Measurements from ENCODE around the gene DUSP15. TPM values are rescaled to one million over a fixed set of nuclear protein-coding genes. Genes with fewer than 3 reads are reported as not detected.
"Not testable (repeated sequence)": the region's sequence is repeated elsewhere in the genome, so short reads cannot be mapped to it uniquely, and the experiment has no call there.

DUSP15 gene
- polyA plus RNA-seq, 3 donors: 15.3 to 18.8 (median 16.4) TPM

GRCh38 chr20:31842471-31843157 is 27.7 kb downstream of the DUSP15 start:
- DNase-seq (ENCODE audit: low read depth in 3 of 3, low spot score in 2 of 3): peak in 2 of 3 donors; percentile 62 to 69

GRCh38 chr20:31841928-31842327 is 28.4 kb downstream of the DUSP15 start:
- no peak for DNase-seq (ENCODE audit: low read depth in 3 of 3, low spot score in 2 of 3)

GRCh38 chr20:31840906-31841816 is 29.2 kb downstream of the DUSP15 start:
- no peak for DNase-seq (ENCODE audit: low read depth in 3 of 3, low spot score in 2 of 3)

- no peak for DNase-seq (ENCODE audit: low read depth in 3 of 3, low spot score in 2 of 3)
These were observed 30.4 kb downstream of the DUSP15 start for GRCh38 chr20:31839782-31840487.

- no peak for DNase-seq (ENCODE audit: low read depth in 3 of 3, low spot score in 2 of 3)
These were observed 31.6 kb downstream of the DUSP15 start for GRCh38 chr20:31838646-31839292.

- DNase-seq (ENCODE audit: low read depth in 3 of 3, low spot score in 2 of 3): no peak
These were observed 32.4 kb downstream of the DUSP15 start for GRCh38 chr20:31837896-31838397.

GRCh38 chr20:31836853-31837608 is 33.3 kb downstream of the DUSP15 start:
- DNase-seq (ENCODE audit: low read depth in 3 of 3, low spot score in 2 of 3): no peak

GRCh38 chr20:31835977-31836852 is 34.1 kb downstream of the DUSP15 start:
- DNase-seq (ENCODE audit: low read depth in 3 of 3, low spot score in 2 of 3): no peak

GRCh38 chr20:31835554-31835953 is 34.8 kb downstream of the DUSP15 start:
- DNase-seq (ENCODE audit: low read depth in 3 of 3, low spot score in 2 of 3): no peak

- DNase-seq (ENCODE audit: low read depth in 3 of 3, low spot score in 2 of 3): no peak
These were observed 36.3 kb downstream of the DUSP15 start for GRCh38 chr20:31833931-31834521.

GRCh38 chr20:31833130-31833930 is 37.0 kb downstream of the DUSP15 start:
- peak in 1 of 3 donors; percentile 46 for DNase-seq (ENCODE audit: low read depth in 3 of 3, low spot score in 2 of 3)

GRCh38 chr20:31831771-31832306 is 38.5 kb downstream of the DUSP15 start:
- DNase-seq (ENCODE audit: low read depth in 3 of 3, low spot score in 2 of 3): no peak

GRCh38 chr20:31831211-31831610 is 39.1 kb downstream of the DUSP15 start:
- DNase-seq (ENCODE audit: low read depth in 3 of 3, low spot score in 2 of 3): no peak

- no peak for DNase-seq (ENCODE audit: low read depth in 3 of 3, low spot score in 2 of 3)
These were observed 39.8 kb downstream of the DUSP15 start for GRCh38 chr20:31830406-31830981.

GRCh38 chr20:31829731-31830130 is 40.6 kb downstream of the DUSP15 start:
- no peak for DNase-seq (ENCODE audit: low read depth in 3 of 3, low spot score in 2 of 3)

- not testable (repeated sequence) for DNase-seq (ENCODE audit: low read depth in 3 of 3, low spot score in 2 of 3)
These were observed 42.3 kb downstream of the DUSP15 start for GRCh38 chr20:31828016-31828415.

- DNase-seq (ENCODE audit: low read depth in 3 of 3, low spot score in 2 of 3): no peak
These were observed 43.3 kb downstream of the DUSP15 start for GRCh38 chr20:31827059-31827458.
